Adrenal gland (tissue), 5 donors: ENCODE results near the gene VSTM2L.

Experiments
- POLR2A ChIP-seq, 2 donors: fragments of 450-650 bp; IDR thresholded peaks; one replicate each; pipeline ENCODE4 v1.6.1; 2017; ENCODE audit warnings: antibody characterized with exemption in 2 of 2, mild to moderate bottlenecking in 2 of 2, moderate library complexity in 1 of 2
- TF ChIP-seq, protein P1 (sequence below), 6 experiments: fragments of 450-650 bp in 4 of 6; fragments of 200-600 bp in 2 of 6; sonication (generic) in 1 of 6; IDR thresholded peaks; 1 replicate in 5 of 6; 2 replicates in 1 of 6; pipeline versions ENCODE4 v1.5.1 to v1.8.0; 2016 to 2021; ENCODE audit warnings: antibody characterized with exemption in 6 of 6, mild to moderate bottlenecking in 2 of 6, moderate library complexity in 1 of 6
- donor health status: DM: no; HTN: no; CAD: no.

- TF ChIP-seq, protein P1, sequence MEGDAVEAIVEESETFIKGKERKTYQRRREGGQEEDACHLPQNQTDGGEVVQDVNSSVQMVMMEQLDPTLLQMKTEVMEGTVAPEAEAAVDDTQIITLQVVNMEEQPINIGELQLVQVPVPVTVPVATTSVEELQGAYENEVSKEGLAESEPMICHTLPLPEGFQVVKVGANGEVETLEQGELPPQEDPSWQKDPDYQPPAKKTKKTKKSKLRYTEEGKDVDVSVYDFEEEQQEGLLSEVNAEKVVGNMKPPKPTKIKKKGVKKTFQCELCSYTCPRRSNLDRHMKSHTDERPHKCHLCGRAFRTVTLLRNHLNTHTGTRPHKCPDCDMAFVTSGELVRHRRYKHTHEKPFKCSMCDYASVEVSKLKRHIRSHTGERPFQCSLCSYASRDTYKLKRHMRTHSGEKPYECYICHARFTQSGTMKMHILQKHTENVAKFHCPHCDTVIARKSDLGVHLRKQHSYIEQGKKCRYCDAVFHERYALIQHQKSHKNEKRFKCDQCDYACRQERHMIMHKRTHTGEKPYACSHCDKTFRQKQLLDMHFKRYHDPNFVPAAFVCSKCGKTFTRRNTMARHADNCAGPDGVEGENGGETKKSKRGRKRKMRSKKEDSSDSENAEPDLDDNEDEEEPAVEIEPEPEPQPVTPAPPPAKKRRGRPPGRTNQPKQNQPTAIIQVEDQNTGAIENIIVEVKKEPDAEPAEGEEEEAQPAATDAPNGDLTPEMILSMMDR (IDR thresholded peaks at IDR 0.05) = no peak
- TF ChIP-seq POLR2A (IDR thresholded peaks at IDR 0.05) = no peak
These were observed 35.3 kb downstream of the VSTM2L start for GRCh38 chr20:37938181-37938750.
